Measurements from ENCODE around the gene UPK1A.
"Not testable (repeated sequence)": the region's sequence is repeated elsewhere in the genome, so short reads cannot be mapped to it uniquely, and the experiment has no call there.

Gene UPK1A

GRCh38 chr19:35644987-35645679 is 21.2 kb upstream of the UPK1A start:
- peaks cover 39 to 51% of the 10 kb centered on the region in 2 experiments for H3K4me1 ChIP-seq (ENCODE audit: control insufficient read depth in 1 of 2, insufficient read depth in 1 of 2, low read depth in 1 of 2, low read length in 1 of 2)
- peak overlapping the region; percentile 79 for H3K27ac ChIP-seq
- no peaks in the 10 kb centered on the region for H3K36me3 ChIP-seq
- H3K4me3 ChIP-seq (ENCODE audit: low read depth in 1 of 2, low read length in 1 of 2), result peak overlapping the region; percentile 80 to 84
- peaks cover 25% of the 10 kb centered on the region for H3K27me3 ChIP-seq
- H3K9me3 ChIP-seq, result no peaks in the 10 kb centered on the region
- no peak for TF ChIP-seq CTCF (IDR thresholded peaks at IDR 0.05)

DNA sequence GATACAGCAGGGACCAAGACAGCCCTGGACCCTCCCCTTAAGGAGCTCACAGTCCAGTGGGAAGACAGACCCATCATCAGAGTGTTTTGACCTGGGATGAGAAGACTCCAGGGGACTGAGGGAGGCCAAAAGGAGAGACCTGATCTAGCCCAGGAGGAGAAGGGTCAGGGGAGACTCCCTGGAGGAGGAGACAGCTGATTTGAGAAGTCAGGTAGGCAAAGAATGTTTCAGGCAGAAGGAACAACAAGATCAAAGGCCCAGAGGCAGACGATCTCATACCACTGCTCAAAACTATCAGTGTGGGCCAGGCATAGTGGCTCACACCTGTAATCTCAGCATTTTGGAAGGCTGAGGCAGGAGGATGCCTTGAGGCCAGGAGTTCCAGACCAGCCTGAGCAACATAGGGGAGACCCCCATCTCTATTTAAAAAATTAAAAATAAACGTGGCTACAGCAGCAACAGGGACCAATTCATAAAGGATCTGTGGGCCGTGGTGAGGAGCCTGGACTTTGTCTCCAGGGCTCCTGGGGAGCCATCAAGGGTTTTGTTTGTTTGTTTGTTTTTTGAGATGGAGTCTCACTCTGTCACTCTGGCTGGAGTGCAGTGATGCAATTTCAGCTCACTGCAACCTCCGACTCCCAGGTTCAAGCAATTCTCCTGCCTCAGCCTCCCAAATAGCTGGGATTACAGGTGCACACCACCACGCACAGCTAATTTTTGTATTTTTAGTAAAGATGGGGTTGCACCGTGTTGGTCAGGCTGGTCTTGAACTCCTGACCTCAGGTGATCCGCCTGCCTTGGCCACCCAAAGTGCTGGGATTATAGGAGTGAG is 20.4 kb upstream of the UPK1A start:
- no peaks in the 10 kb centered on the region for H3K9me3 ChIP-seq
- no peak for TF ChIP-seq CTCF (IDR thresholded peaks at IDR 0.05)
- peaks cover 20% of the 10 kb centered on the region for H3K27me3 ChIP-seq
- H3K27ac ChIP-seq, result peak overlapping the region; percentile 79
- H3K4me3 ChIP-seq (ENCODE audit: low read depth in 1 of 2, low read length in 1 of 2), result no peak overlapping the region
- peaks cover 1% of the 10 kb centered on the region for H3K36me3 ChIP-seq
- peaks cover 45 to 54% of the 10 kb centered on the region in 2 experiments for H3K4me1 ChIP-seq (ENCODE audit: control insufficient read depth in 1 of 2, insufficient read depth in 1 of 2, low read depth in 1 of 2, low read length in 1 of 2)

GRCh38 chr19:35648017-35648961 is 18.0 kb upstream of the UPK1A start, which contains the start of gene COX6B1:
COX6B1 (plus strand) TSS chr19:35648323; CDS start chr19:35651244, 2,921 bp downstream.
- no peaks in the 10 kb centered on the region for H3K9me3 ChIP-seq
- H3K27ac ChIP-seq, result peak within 1 kb of the TSS; percentile 84

DNA sequence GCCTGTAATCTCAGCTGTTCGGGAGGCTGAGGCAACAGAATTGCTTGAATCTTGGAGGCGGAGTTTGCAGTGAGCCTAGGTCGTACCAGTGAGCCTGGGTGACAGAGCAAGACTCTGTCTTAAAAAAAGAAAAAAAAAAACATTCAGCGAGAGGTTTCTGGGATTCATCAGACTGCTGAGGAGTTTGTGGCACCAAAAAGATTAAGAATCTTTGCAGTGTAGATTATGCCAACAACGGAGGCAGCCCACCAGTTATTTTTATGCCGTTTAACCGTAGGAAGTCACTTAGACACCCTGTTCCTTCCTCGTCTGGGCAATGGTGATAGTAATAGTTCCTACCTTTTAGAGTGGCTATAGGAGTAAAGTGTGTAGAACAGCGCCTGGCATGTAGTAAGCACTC is 15.7 kb upstream of the UPK1A start:
- no peaks in the 10 kb centered on the region for H3K9me3 ChIP-seq
- H3K4me3 ChIP-seq (ENCODE audit: low read depth in 1 of 2, low read length in 1 of 2), result no peak overlapping the region
- H3K36me3 ChIP-seq, result peaks cover 45% of the 10 kb centered on the region
- no peak overlapping the region for H3K27ac ChIP-seq
- no peak for TF ChIP-seq CTCF (IDR thresholded peaks at IDR 0.05)
- H3K27me3 ChIP-seq, result no peaks in the 10 kb centered on the region
- peaks cover 23 to 26% of the 10 kb centered on the region in 2 experiments for H3K4me1 ChIP-seq (ENCODE audit: control insufficient read depth in 1 of 2, insufficient read depth in 1 of 2, low read depth in 1 of 2, low read length in 1 of 2)

More at GRCh38 chr19:35648017-35648961, 18.0 kb upstream of the UPK1A start, which contains the start of gene COX6B1:
- Histone ChIP-seq H3K4me3 (ENCODE audit: low read depth in 1 of 2, low read length in 1 of 2) (peak within 1 kb of the TSS; percentile 87 to 94), H3K36me3 (peaks cover 22% of the 10 kb centered on the region), H3K4me1 (ENCODE audit: control insufficient read depth in 1 of 2, insufficient read depth in 1 of 2, low read depth in 1 of 2, low read length in 1 of 2) (peaks cover 40 to 41% of the 10 kb centered on the region in 2 experiments), H3K27me3 (no peaks in the 10 kb centered on the region)
- peak; percentile 41 for TF ChIP-seq CTCF (IDR thresholded peaks at IDR 0.05)

GRCh38 chr19:35654828-35655227 is 11.5 kb upstream of the UPK1A start:
- H3K36me3 ChIP-seq, result peaks cover 88% of the 10 kb centered on the region
- H3K27ac ChIP-seq; H3K27me3 ChIP-seq; H3K4me3 ChIP-seq (ENCODE audit: low read depth in 1 of 2, low read length in 1 of 2); H3K9me3 ChIP-seq; H3K4me1 ChIP-seq (ENCODE audit: control insufficient read depth in 1 of 2, insufficient read depth in 1 of 2, low read depth in 1 of 2, low read length in 1 of 2): not testable (repeated sequence)

All from neutrophil (primary cell).